H1 (cell line): ENCODE measurements around the gene ZNF512B. TPM values are rescaled to one million over a fixed set of nuclear protein-coding genes. Genes with fewer than 3 reads are reported as not detected.

Experiments
- ATF3 ChIP-seq: IDR thresholded peaks from 2 replicates; pipeline ENCODE4 v1.6.1; 2011; ENCODE audit warnings: low read depth, mild to moderate bottlenecking, low read length; ENCODE audit not compliant: insufficient read depth
- CHD2 ChIP-seq: IDR thresholded peaks from 2 replicates; pipeline ENCODE4 v1.6.1; 2012; ENCODE audit warnings: low read length, improper control_type of control experiment
- CHD7 ChIP-seq: fragments of 300-600 bp; sonication (generic); IDR thresholded peaks from 2 replicates; pipeline ENCODE4 v1.7.1; 2012; ENCODE audit warnings: low read length, moderate library complexity, mild to moderate bottlenecking, inconsistent platforms; ENCODE audit not compliant: insufficient replicate concordance
- EZH2 ChIP-seq: fragments of 200-600 bp; sonication (generic); IDR thresholded peaks from 2 replicates; pipeline ENCODE4 v1.7.1; 2012; ENCODE audit warnings: low read depth, mild to moderate bottlenecking, moderate library complexity, low read length, inconsistent platforms; ENCODE audit not compliant: severe bottlenecking
- JUND ChIP-seq: IDR thresholded peaks from 2 replicates; pipeline ENCODE4 v1.6.1; 2011; ENCODE audit warnings: mild to moderate bottlenecking, improper control_type of control experiment, low read length
- SIX5 ChIP-seq: IDR thresholded peaks from 2 replicates; pipeline ENCODE4 v1.6.1; 2011; ENCODE audit warnings: mild to moderate bottlenecking, low read depth, low read length
- SUZ12 ChIP-seq: fragments of 200-600 bp; sonication (generic); IDR thresholded peaks from 2 replicates; pipeline ENCODE4 v1.6.1; 2012; ENCODE audit warnings: mild to moderate bottlenecking, inconsistent platforms, low read length, moderate library complexity, mixed read lengths
- TAF1 ChIP-seq: IDR thresholded peaks from 2 replicates; pipeline ENCODE4 v1.6.1; 2011; ENCODE audit warnings: mild to moderate bottlenecking, low read depth, low read length
- ZNF274 ChIP-seq: IDR thresholded peaks from 2 replicates; pipeline ENCODE4 v1.7.0; 2012; ENCODE audit warnings: low read length, borderline replicate concordance; ENCODE audit errors: extremely low read depth
- polyA plus RNA-seq, 7 experiments: library from polyadenylated mRNA; depleted of rRNA in 3 of 7; stranded (reverse) in 5 of 7; unstranded in 2 of 7; fragments of >200 nt in 5 of 7; fragments of 200-250 nt in 2 of 7; gene quantifications; 1 replicate in 5 of 7; 2 replicates in 1 of 7; 4 replicates in 1 of 7; pipeline versions ENCODE4 v1.2.1 to v1.2.3, GENCODE V29; 2011 to 2013; ENCODE audit warnings: missing spikeins in 2 of 7, mixed read lengths in 2 of 7
- total RNA-seq: library from RNA; stranded (reverse); fragmentation: NEBNext Ultra II Directional; extraction: Animal tissue kit (Norgen Biotek cat#: 25700); gene quantifications from 2 replicates; pipeline ENCODE4 v1.2.1, GENCODE V29; 2021

ZNF512B gene
- total and polyA plus RNA-seq, 2 of the 8 experiments (the other 6 are each of a cell fraction or from before 2014, with no cell fraction given) = 7.3 to 26.6 TPM

DNA sequence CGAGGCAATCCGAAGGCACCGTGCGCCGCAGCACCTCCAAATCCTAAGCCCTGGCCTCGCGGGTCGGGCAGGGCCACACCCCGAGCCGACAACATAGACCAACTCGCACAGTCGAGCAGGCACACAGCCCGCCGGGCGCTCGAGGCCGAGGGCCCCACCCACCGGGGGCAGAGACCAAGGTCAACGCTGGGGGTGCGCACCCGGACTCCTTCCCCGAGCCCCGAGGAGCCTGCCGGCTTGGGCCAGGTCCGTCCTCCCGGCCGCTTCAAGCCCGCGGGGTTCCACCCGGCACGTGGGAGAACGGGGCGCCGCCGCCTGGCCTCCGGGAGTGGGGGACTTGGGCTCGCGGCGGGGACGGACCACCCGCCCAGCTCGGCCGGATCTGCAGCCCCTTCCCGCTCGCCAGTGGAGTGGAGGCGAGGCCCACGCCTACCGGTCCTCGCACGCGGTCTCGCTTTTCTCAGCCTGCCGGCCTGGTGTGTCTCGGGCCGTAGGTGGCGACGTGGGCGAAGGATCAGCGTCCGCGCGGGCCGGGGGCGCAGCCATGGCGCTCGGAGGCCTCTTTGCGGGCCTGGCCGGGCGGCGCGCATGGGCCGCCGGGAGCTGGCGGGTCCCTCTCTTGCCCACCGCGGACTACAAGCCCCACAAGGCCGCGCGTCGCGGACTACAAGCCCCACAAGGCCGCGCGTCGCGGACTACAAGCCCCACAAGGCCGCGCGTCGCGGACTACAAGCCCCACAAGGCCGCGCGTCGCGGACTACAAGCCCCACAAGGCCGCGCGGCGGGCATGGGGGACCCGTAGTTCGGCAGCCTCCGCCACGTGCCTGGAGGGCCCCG, 13.7 kb downstream of the ZNF512B start, which contains the start of gene UCKL1 (continued):
- TF ChIP-seq SUZ12 (no peak), JUND (no peak), ZNF274 (no peak), EZH2 (no peak), ATF3 (peak; percentile 76; the same call in 1 of the 2 replicates), SIX5 (peak; percentile 95), CHD7 (no peak), CHD2 (peak; percentile 63; the same call in 1 of the 2 replicates), TAF1 (0 out of 2 replicates have a peak, but pooled peaks have one; percentile 58)
